ENCODE data around the gene TUBA4B.

The TUBA4B gene

DNA sequence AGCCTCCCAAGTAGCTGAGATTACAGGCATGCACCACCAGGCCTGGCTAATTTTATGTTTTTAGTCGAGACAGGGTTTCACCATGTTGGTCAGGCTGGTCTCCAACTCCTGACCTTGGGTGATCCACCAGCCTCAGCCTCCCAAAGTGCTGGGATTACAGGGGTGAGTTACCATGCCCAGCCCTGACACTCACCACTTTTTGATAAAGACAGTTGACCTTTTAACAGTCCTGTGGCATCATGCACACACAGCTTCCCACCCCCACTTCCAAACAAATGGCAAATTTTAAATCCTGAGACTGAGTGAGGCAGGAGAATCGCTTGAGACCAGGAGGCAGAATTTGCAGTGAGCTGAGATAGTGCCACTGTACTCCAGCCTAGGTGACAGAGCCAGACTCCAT lies 20.0 kb downstream of the TUBA4B start:
- H3K27ac Mint-ChIP-seq = no peak overlapping the region
- no peaks in the 10 kb centered on the region for H3K36me3 Mint-ChIP-seq (ENCODE audit: low read depth)
- no peaks in the 10 kb centered on the region for H3K27me3 Mint-ChIP-seq
- H3K4me1 Mint-ChIP-seq (ENCODE audit: low read depth) = peaks cover 26% of the 10 kb centered on the region
- no peaks in the 10 kb centered on the region for H3K9me3 Mint-ChIP-seq
- H3K4me3 Mint-ChIP-seq = no peak overlapping the region

DNA sequence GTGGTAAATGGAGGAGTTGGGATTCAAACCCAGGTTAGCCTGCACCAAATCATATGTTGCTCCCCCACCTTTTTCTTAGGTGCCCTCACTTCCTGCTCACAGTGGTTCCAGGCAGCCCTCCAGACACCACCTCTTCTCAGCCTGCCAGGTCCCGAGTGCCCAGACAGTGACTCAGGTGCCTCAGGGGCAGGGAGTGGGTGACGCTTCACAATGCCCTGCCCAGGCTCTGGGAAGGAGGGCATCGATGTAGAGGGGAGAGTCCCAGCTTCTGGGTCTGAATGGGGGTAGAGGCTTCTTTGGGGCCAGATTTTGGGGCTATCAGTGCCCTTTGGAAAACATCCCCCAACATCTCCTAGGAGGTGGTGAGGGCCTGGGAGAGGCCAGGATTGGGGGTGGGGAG lies 20.9 kb downstream of the TUBA4B start:
- H3K4me3 Mint-ChIP-seq = no peak overlapping the region

DNA sequence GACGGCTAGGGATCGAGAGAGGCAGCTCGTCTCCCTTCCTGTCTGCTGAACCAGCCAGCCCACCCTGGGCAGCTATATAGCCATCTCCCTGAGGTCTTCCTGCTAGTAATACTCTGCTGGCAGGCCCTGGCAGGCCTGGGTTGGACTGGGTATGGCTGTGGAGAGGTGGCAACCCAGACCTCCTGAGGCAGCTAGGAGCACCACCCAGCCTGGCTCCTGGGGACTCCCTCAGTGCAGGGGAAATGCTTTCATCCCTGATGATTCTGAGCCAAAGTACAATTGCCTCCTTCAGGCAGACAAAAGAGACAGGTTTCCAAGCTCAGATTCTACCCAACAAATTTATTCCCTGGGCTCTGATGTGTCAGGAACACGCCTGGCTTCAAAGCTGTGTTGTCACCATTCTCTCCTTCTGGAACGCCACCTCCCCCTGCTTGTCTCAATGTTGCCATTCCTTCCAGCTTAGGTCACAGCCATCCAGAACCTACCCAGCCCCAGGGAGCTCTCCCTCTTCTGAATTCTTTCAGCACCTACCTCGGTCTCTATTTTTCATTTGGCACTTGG lies 21.4 kb downstream of the TUBA4B start:
- H3K27ac Mint-ChIP-seq = no peak overlapping the region

More for the DNA sequence above, 20.9 kb downstream of the TUBA4B start:
- H3K27ac Mint-ChIP-seq = no peak overlapping the region
- H3K27me3 Mint-ChIP-seq = no peaks in the 10 kb centered on the region
- no peaks in the 10 kb centered on the region for H3K36me3 Mint-ChIP-seq (ENCODE audit: low read depth)
- no peaks in the 10 kb centered on the region for H3K9me3 Mint-ChIP-seq
- peaks cover 35% of the 10 kb centered on the region for H3K4me1 Mint-ChIP-seq (ENCODE audit: low read depth)

DNA sequence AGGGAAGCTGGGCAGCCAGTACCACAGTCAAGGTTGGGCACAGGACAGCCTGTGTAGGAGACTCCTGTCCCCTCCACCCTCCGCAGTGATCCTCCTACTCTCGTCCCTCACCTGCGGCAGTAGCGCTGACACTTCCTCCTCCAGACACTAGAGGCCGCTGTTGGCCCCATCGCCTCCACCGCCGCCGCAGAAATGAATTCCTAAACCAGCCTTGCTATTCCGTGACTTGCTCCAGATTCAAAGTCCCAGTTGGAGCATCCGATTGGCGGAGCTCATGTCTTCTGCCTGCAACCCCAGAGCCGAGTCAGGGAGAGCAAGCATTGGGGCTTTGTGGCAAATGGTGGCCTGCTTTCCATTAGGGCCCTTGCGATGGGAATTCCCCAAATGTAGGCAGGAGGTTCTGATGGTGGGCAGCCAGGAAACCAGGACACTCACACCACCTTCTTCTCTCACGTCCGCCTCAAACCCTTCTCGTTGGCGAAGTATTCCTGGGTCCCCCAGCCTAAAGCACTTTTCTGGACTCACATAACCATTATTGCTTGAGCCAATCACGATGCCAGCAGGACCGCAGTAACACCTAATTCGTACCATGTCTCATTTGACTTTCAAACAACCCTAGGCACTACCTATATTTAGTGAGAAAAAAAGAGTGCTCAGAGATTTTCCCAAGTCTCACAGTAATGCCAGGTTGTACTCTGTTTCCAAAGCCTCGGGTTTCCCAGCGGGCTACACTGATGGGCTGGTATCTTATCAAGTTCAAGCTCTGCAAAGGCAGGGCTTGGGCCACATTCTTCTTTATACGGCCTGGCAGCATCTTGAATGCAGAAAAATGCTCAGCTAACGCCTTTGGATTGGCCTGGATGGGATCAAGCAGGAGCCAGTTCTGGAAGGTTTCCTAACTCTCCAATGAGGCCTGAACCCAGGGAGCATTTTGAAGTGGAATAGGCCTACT lies 24.9 kb downstream of the TUBA4B start:
- Mint-ChIP-seq H3K36me3 (ENCODE audit: low read depth) (peaks cover 16% of the 10 kb centered on the region), H3K27ac (peak overlapping the region; percentile 91), H3K27me3 (no peaks in the 10 kb centered on the region), H3K4me1 (ENCODE audit: low read depth) (peaks cover 58% of the 10 kb centered on the region), H3K9me3 (no peaks in the 10 kb centered on the region), H3K4me3 (peak overlapping the region; percentile 92)

More for the DNA sequence above, 21.4 kb downstream of the TUBA4B start:
- Mint-ChIP-seq H3K4me3 (no peak overlapping the region), H3K27me3 (no peaks in the 10 kb centered on the region), H3K9me3 (no peaks in the 10 kb centered on the region), H3K4me1 (ENCODE audit: low read depth) (peaks cover 37% of the 10 kb centered on the region), H3K36me3 (ENCODE audit: low read depth) (no peaks in the 10 kb centered on the region)

DNA sequence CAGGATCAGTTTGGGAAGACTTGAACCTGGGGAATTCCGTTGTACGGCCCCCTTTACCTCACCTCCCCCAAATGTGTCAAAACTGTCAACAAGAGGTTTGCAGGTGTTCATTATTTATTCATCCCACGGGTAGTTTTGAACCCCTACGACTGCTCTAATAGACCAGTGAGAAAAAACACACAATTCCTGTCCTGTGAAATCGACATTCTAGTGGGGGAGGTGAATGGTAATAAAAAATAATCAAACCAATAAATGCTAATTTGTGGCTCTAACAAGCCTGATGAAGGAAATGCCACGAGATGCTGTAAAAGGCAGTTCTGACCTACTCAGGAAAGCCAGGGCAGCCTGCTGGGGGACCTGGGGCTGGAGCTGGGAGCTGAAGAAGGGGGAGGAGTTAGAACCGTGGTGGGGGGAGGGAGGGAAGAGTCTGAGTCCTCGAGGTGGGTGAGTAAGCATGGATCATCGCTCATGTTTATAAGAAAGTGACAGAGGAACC lies 25.7 kb downstream of the TUBA4B start:
- Mint-ChIP-seq H3K27ac (peak overlapping the region; percentile 91), H3K4me3 (peak overlapping the region; percentile 92), H3K27me3 (no peaks in the 10 kb centered on the region), H3K36me3 (ENCODE audit: low read depth) (peaks cover 21% of the 10 kb centered on the region), H3K4me1 (ENCODE audit: low read depth) (peaks cover 52% of the 10 kb centered on the region), H3K9me3 (no peaks in the 10 kb centered on the region)

DNA sequence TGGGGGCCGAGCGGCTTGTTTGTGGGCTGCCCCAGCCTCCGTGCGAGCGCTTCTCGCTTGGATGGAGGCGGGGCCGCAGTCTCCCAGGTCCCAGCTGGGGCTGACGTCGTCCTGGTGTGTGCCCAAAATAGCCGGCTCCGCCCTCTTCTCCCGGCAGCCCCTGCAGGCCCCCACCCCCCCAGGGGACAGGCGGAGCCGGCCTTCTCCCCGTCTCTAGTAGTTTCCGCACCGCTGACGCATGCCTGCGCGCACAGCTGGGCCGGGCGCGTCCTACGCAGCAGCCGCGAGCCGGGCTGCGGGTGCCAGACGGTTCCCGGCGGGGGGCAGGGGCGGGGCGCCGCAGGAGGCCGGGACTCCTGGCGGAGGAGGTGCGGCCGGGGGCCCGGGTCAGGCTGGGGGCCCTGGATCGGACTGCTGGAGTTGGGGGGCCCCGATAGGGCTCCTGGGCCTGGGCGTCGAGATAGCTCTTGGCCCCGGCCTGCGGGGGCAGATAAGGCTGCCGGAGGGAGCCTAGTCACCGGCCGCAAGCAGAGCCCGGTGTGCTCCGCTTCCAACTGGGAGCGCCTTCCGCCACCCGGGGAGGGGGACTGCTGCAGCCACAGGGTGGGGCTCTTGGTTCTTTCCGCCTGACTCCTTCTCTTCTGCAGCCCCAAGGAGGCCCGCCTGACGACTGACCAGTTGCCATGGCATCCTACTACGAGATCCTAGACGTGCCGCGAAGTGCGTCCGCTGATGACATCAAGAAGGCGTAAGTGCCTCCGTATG lies 26.3 kb downstream of the TUBA4B start, which contains the start of gene DNAJB2:
Gene DNAJB2, plus strand, starts transcription at position 216 of the 765 bp plus-strand sequence. Its CDS starts 468 bp downstream, at position 684.
- peak within 1 kb of the TSS; percentile 92 for H3K4me3 Mint-ChIP-seq
- no peaks in the 10 kb centered on the region for H3K27me3 Mint-ChIP-seq
- peaks cover 50% of the 10 kb centered on the region for H3K4me1 Mint-ChIP-seq (ENCODE audit: low read depth)
- H3K36me3 Mint-ChIP-seq (ENCODE audit: low read depth) = peaks cover 24% of the 10 kb centered on the region
- peak within 1 kb of the TSS; percentile 93 for H3K27ac Mint-ChIP-seq
- no peaks in the 10 kb centered on the region for H3K9me3 Mint-ChIP-seq

DNA sequence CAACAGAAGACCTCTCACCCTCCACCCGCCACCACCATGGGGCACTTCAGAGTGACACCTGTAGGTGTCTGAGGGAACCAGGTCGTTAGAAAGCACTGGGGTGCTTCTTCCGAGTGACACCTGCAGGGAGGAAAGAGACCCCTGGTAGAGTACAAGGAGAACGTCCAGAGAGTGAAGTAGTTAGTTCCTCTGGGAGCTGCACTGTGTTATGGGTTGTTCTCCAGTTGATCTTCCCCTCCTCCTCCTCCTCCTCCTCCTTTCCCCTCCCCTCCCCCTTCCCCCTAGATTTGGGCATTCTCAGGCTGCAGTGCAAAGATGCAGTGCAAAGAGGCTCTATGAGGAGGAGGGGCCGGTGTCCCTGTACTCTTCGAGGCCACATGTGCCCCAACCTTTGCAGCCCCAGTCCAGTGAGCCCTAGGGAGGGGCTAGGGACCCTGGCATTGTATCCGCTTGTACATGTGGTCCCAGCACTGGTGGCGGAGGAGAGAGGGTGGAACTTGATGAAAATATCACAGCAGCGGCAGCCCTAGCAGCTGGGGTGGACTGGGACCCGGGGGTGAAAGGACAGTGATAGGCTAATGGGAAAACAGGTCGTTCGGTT lies 27.0 kb downstream of the TUBA4B start:
- Mint-ChIP-seq H3K27me3 (no peaks in the 10 kb centered on the region), H3K4me1 (ENCODE audit: low read depth) (peaks cover 50% of the 10 kb centered on the region), H3K27ac (peak overlapping the region; percentile 93), H3K36me3 (ENCODE audit: low read depth) (peaks cover 24% of the 10 kb centered on the region), H3K4me3 (peak overlapping the region; percentile 92), H3K9me3 (no peaks in the 10 kb centered on the region)

DNA sequence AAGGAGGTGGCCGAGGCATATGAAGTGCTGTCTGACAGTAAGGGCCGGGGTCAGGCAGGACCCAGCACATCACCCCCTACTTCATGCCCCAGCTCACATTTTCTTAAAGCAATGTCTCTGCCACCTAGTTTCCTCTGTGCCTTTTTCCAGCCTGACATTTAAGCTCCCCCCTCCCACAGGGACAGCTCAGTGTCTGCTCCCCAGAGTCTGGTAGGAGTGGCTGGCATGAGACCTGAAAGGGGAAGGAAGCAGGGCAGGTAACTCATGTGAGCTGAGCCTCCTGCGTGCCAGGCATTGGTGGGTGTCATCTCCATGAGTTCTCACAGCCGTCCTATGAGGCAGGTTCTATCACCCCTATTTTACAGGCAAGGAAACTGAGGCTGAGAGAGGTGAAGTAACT lies 27.6 kb downstream of the TUBA4B start:
- no peaks in the 10 kb centered on the region for H3K27me3 Mint-ChIP-seq
- peak overlapping the region; percentile 93 for H3K27ac Mint-ChIP-seq
- peaks cover 24% of the 10 kb centered on the region for H3K36me3 Mint-ChIP-seq (ENCODE audit: low read depth)
- H3K9me3 Mint-ChIP-seq = no peaks in the 10 kb centered on the region
- peaks cover 50% of the 10 kb centered on the region for H3K4me1 Mint-ChIP-seq (ENCODE audit: low read depth)
- H3K4me3 Mint-ChIP-seq = peak overlapping the region; percentile 92

DNA sequence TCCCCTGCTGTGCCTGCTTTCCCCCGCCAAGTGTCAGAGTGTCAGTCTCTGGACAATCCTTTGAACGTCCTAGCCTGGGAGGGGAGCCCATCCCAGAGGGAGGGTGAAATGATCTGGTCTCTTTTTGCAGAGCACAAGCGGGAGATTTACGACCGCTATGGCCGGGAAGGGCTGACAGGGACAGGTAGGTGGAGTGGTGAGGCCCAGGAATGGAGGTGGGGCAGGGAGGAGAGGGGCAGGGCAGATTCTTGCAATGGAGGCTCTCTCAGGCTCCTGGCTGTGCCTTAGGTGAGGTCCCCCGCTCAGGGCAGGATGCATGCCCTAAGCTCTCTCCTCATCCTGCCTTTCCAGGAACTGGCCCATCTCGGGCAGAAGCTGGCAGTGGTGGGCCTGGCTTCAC lies 28.5 kb downstream of the TUBA4B start:
- peaks cover 50% of the 10 kb centered on the region for H3K4me1 Mint-ChIP-seq (ENCODE audit: low read depth)
- no peaks in the 10 kb centered on the region for H3K9me3 Mint-ChIP-seq
- no peak overlapping the region for H3K4me3 Mint-ChIP-seq
- peaks cover 27% of the 10 kb centered on the region for H3K36me3 Mint-ChIP-seq (ENCODE audit: low read depth)
- H3K27ac Mint-ChIP-seq = peak overlapping the region; percentile 31
- no peaks in the 10 kb centered on the region for H3K27me3 Mint-ChIP-seq

DNA sequence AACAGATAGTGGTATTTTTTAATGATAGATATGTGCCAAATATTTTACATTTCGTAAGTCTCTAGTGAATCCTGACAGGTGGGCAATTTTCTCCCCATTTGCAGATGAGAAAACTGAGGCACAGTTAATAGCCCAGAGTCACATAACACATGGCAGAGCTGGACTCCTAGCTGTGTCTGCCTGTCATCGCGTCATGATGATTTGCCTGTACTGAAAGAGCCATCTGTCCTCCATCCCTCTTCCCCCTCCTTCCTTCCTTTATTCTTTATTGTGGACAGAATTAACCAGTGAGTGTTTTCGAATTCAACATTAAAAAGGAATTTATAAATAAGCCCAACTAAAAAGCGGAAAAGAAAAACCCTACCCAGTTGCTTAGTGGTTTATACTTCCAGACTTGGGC lies 29.3 kb downstream of the TUBA4B start:
- Mint-ChIP-seq H3K36me3 (ENCODE audit: low read depth) (peaks cover 27% of the 10 kb centered on the region), H3K4me3 (no peak overlapping the region)

DNA sequence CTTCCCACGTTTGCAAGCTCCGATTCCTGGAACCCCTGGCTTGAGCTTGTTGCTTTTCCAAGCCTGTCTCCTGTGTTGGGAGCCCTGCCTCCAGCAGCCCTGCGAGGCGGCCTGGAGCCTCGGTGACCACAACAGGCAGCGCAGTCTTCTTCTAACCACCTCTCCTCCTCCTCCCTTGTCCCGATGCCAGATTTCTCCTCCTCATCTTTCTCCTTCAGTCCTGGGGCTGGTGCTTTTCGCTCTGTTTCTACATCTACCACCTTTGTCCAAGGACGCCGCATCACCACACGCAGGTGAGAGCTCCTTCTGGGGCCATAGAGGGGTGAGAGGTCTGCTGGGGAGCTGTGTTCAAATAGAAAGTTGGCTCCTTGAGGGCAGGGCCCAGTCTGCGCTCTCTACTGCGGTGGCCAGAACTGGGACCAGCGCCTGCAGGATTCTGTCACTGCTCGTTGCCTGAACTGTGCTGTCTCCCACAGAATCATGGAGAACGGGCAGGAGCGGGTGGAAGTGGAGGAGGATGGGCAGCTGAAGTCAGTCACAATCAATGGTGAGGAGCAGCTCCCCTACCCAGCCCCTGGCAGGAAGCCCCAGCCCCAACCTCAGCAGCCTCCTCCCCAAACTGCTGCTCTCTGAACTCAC lies 30.0 kb downstream of the TUBA4B start:
- peaks cover 27% of the 10 kb centered on the region for H3K36me3 Mint-ChIP-seq (ENCODE audit: low read depth)
- peaks cover 39% of the 10 kb centered on the region for H3K4me1 Mint-ChIP-seq (ENCODE audit: low read depth)
- H3K9me3 Mint-ChIP-seq = no peaks in the 10 kb centered on the region
- H3K4me3 Mint-ChIP-seq = no peak overlapping the region
- no peaks in the 10 kb centered on the region for H3K27me3 Mint-ChIP-seq
- H3K27ac Mint-ChIP-seq = peak overlapping the region; percentile 6

More for the DNA sequence above, 29.3 kb downstream of the TUBA4B start:
- no peaks in the 10 kb centered on the region for H3K9me3 Mint-ChIP-seq
- H3K27ac Mint-ChIP-seq = peak overlapping the region; percentile 6
- H3K27me3 Mint-ChIP-seq = no peaks in the 10 kb centered on the region
- H3K4me1 Mint-ChIP-seq (ENCODE audit: low read depth) = peaks cover 46% of the 10 kb centered on the region

DNA sequence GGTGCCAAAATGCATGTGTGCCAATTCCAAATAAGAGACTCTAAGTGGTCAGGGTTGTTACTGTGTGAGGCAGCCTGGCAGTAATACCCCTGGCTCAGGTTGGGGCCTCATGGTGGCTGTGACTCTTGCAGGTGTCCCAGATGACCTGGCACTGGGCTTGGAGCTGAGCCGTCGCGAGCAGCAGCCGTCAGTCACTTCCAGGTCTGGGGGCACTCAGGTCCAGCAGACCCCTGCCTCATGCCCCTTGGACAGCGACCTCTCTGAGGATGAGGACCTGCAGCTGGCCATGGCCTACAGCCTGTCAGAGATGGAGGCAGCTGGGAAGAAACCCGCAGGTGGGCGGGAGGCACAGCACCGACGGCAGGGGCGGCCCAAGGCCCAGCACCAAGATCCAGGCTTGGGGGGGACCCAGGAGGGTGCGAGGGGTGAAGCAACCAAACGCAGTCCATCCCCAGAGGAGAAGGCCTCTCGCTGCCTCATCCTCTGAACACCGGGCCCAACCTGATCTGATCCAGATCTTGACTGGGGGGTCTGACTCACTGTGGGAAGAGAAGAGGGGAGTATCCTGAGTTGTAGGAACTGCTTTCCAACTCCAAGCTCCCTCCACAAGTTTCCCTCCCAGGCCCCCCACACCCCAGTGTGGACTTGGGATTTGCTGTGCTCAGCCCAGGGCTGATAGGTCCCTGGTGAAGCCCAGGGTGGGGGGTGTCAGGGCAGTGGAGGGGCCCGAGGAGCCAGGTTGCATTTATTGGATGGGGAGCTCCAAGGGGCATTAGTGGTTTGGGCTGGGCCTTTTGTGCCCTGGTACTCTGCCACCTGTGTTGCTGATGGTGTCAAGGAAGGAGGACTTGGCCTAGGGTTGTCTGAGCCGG lies 31.7 kb downstream of the TUBA4B start:
- H3K36me3 Mint-ChIP-seq (ENCODE audit: low read depth) = peaks cover 27% of the 10 kb centered on the region
- no peak overlapping the region for H3K27ac Mint-ChIP-seq
- H3K9me3 Mint-ChIP-seq = no peaks in the 10 kb centered on the region

DNA sequence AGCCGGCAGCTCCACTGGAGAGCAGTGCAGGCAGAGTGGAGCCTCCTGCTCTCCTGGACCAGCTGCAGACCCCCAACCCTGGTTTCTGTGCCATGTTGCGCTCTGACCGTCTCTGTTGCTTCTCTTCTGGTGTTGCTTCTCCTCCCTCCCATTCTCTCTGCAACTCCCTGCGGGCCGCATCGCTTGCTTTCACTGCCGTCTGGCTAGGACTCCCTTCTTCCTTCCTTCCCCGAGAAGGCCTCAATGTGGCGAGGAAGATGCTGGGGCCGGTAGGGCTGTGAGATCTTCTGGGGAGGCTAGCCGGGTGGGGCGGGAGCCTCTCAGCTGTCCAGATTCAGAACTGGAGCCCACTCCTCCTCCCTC lies 32.3 kb downstream of the TUBA4B start:
- Mint-ChIP-seq H3K27me3 (no peaks in the 10 kb centered on the region), H3K27ac (no peak overlapping the region), H3K4me1 (ENCODE audit: low read depth) (peaks cover 21% of the 10 kb centered on the region), H3K9me3 (no peaks in the 10 kb centered on the region), H3K4me3 (no peak overlapping the region), H3K36me3 (ENCODE audit: low read depth) (peaks cover 27% of the 10 kb centered on the region)

More for the DNA sequence above, 31.7 kb downstream of the TUBA4B start:
- no peaks in the 10 kb centered on the region for H3K27me3 Mint-ChIP-seq
- peaks cover 28% of the 10 kb centered on the region for H3K4me1 Mint-ChIP-seq (ENCODE audit: low read depth)
- H3K4me3 Mint-ChIP-seq = no peak overlapping the region
